Endothelial cell (in vitro differentiated cells): Measurements from ENCODE around the gene GSTK1. TPM values are rescaled to one million over a fixed set of nuclear protein-coding genes. Genes with fewer than 3 reads are reported as not detected.
"Not testable (repeated sequence)": the region's sequence is repeated elsewhere in the genome, so short reads cannot be mapped to it uniquely, and the experiment has no call there.

ENCODE experiments used
- DNase-seq: peaks from one replicate; pipeline ENCODE4 v3.0.0; 2021; ENCODE audit warnings: low spot score
- H3K27ac Mint-ChIP-seq: one replicate; pipeline ENCODE4 v1.8.0; 2021; ENCODE audit warnings: mixed read lengths, inconsistent platforms; ENCODE audit not compliant: unreplicated experiment
- H3K27me3 Mint-ChIP-seq: one replicate; pipeline ENCODE4 v1.8.0; 2021; ENCODE audit warnings: mild to moderate bottlenecking, moderate library complexity, mixed read lengths, inconsistent platforms; ENCODE audit not compliant: unreplicated experiment
- H3K36me3 Mint-ChIP-seq: one replicate; pipeline ENCODE4 v1.8.0; 2021; ENCODE audit warnings: mild to moderate bottlenecking, low read depth, mixed read lengths, inconsistent platforms; ENCODE audit not compliant: unreplicated experiment
- H3K4me1 Mint-ChIP-seq: one replicate; pipeline ENCODE4 v1.8.0; 2021; ENCODE audit warnings: mild to moderate bottlenecking, mixed read lengths, inconsistent platforms; ENCODE audit not compliant: unreplicated experiment
- H3K4me3 Mint-ChIP-seq: one replicate; pipeline ENCODE4 v1.8.0; 2021; ENCODE audit warnings: mild to moderate bottlenecking, mixed read lengths, inconsistent platforms; ENCODE audit not compliant: unreplicated experiment
- H3K9me3 Mint-ChIP-seq: one replicate; pipeline ENCODE4 v1.8.0; 2021; ENCODE audit warnings: mixed read lengths, inconsistent platforms; ENCODE audit not compliant: unreplicated experiment
- long read RNA-seq: library from polyadenylated mRNA; unstranded; transcript quantifications from one replicate; pipeline ENCODE4 v2.0.0, GENCODE V29; 2020; ENCODE audit not compliant: unreplicated experiment
- total RNA-seq: library from RNA; stranded (reverse); fragmentation: NEBNext Ultra II Directional; extraction: Animal tissue kit (Norgen Biotek cat#: 25700); gene quantifications from one replicate; pipeline ENCODE4 v1.2.1, GENCODE V29; 2021; ENCODE audit not compliant: unreplicated experiment
- TF ChIP-seq, protein P1 (sequence below): fragments of 200-600 bp; sonication (generic); IDR thresholded peaks from one replicate; pipeline ENCODE4 v1.5.0; 2021; ENCODE audit warnings: antibody characterized with exemption; ENCODE audit not compliant: unreplicated experiment

The GSTK1 gene
- 80.0 TPM for total RNA-seq
- long read RNA-seq, transcript GSTK1-201 (8 exons, 1,044 nt), result major isoform, 48 of 80 reads
- long read RNA-seq, transcript GSTK1-207 (7 exons, 1,185 nt), result minor isoform, 20 of 80 reads
- long read RNA-seq, partial matches to known transcripts, result 4 of 80 reads
- long read RNA-seq, other reads (novel, unspliced or antisense), result 8 of 80 reads

DNA sequence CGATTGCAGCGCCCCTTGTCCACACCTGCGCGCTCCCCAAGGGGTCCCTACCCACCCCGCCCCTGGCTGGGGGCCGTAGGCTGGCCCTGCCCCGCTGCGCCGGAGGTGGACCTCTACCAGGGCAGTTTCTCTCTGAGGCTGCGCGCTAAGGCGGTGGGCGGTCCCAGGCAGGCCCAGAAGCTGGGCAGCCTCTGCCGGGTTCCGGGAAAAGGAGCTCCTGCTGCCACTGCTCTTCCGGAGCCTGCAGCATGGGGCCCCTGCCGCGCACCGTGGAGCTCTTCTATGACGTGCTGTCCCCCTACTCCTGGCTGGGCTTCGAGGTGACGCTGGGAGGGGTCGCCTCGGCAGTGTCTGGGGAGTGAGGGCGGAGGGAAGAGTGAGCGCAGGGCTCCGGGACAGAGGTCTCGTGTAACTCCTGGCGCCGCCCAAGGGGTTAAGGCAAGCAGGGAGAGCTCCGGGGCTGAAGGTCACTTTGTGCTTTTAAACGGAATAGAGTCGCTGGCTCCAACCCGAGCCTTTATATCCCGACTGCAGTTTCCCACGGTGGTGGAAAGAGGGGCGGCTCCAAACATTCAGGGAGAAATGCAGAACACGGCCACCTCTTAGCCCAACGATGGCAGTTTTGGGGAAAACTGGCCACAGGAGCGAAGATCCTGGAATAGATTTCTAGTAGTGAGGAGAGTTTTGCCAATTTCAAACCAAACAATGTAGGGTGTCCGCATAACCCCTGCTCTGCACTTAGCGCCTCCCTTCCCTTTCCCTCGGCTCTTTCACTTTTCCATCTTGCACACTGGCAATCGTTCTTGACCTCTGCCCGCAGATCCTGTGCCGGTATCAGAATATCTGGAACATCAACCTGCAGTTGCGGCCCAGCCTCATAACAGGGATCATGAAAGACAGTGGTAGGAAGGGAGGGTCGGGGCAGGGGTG is at the start of gene GSTK1:
GSTK1 (plus strand) TSS at position 176 of the 930 bp plus-strand sequence; CDS start at position 249, 73 bp downstream.
- H3K27ac Mint-ChIP-seq, result no peak within 1 kb of the TSS
- H3K9me3 Mint-ChIP-seq, result no peaks in the 10 kb centered on the region
- DNase-seq, result peak; percentile 67

DNA sequence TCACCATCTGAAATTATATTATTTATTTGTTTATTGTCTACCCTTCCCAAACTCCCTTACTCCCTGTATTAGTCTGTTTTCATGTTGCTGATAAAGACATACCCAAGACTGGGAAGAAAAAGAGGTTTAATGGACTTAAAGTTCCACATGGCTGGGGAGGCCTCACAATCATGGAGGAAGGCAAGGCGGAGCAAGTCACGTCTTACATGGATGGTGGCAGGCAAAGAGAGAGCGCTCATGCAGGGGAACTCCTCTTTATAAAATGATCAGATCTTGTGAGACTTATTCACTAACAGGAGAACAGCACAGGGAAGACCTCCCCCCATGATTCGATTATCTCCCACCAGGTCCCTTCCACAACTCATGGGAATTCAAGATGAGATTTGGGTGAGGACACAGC is 49.8 kb upstream of the GSTK1 start:
- DNase-seq, H3K27me3 Mint-ChIP-seq, H3K4me3 Mint-ChIP-seq, H3K27ac Mint-ChIP-seq, H3K4me1 Mint-ChIP-seq, H3K9me3 Mint-ChIP-seq, H3K36me3 Mint-ChIP-seq: not testable (repeated sequence)

More for the DNA sequence above, at the start of gene GSTK1:
- peaks cover 2% of the 10 kb centered on the region for H3K27me3 Mint-ChIP-seq
- peak within 1 kb of the TSS; percentile 90 for H3K4me3 Mint-ChIP-seq
- TF ChIP-seq, protein P1, sequence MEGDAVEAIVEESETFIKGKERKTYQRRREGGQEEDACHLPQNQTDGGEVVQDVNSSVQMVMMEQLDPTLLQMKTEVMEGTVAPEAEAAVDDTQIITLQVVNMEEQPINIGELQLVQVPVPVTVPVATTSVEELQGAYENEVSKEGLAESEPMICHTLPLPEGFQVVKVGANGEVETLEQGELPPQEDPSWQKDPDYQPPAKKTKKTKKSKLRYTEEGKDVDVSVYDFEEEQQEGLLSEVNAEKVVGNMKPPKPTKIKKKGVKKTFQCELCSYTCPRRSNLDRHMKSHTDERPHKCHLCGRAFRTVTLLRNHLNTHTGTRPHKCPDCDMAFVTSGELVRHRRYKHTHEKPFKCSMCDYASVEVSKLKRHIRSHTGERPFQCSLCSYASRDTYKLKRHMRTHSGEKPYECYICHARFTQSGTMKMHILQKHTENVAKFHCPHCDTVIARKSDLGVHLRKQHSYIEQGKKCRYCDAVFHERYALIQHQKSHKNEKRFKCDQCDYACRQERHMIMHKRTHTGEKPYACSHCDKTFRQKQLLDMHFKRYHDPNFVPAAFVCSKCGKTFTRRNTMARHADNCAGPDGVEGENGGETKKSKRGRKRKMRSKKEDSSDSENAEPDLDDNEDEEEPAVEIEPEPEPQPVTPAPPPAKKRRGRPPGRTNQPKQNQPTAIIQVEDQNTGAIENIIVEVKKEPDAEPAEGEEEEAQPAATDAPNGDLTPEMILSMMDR, result no peak
- H3K4me1 Mint-ChIP-seq, result peaks cover 13% of the 10 kb centered on the region
- H3K36me3 Mint-ChIP-seq, result peaks cover 10% of the 10 kb centered on the region

DNA sequence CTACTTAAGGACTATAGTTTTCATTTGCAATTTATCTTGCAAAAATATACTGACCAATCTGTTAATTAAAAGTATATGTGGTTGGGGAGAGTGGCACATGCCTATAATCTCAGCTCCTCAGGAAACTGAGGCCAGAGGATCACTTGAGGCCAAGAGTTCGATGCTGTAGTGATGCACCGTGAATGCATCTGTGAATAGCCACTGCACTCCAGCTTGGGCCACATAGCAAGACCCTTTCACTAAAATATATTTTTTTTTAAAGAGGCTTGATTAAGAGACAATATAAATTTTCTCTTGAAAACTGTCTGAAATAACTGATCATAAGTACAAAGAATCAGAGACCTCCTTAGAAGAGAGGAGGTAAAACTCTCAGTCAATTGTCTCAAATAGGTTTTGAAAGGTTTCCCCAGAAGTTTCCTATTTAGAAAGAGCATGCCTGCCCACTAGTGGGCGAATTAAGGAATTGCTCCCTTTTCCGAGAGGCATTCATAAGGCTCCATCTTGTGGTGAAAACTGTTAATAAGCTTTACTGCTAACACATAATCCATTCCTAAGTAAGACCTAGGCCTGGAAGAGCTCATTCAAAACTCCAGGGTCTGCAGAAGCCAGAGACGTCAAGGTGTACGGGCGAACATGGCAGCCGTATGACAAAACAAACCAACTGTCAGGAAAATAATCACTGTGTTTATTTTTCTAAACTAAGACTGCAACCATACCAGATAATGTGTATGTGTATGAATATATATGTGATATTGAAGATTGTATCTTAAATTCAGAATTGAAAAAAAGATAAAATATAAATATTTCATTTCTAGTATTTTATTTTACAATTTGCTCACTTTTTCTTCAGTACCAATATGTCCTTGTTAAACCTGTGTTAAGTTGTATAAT is 48.2 kb upstream of the GSTK1 start:
- Mint-ChIP-seq H3K9me3 (no peaks in the 10 kb centered on the region), H3K4me1 (no peaks in the 10 kb centered on the region), H3K27ac (no peak overlapping the region), H3K4me3 (no peak overlapping the region), H3K27me3 (no peaks in the 10 kb centered on the region), H3K36me3 (no peaks in the 10 kb centered on the region)
- TF ChIP-seq, protein P1, result peak; percentile 100
- DNase-seq, result peak; percentile 63

DNA sequence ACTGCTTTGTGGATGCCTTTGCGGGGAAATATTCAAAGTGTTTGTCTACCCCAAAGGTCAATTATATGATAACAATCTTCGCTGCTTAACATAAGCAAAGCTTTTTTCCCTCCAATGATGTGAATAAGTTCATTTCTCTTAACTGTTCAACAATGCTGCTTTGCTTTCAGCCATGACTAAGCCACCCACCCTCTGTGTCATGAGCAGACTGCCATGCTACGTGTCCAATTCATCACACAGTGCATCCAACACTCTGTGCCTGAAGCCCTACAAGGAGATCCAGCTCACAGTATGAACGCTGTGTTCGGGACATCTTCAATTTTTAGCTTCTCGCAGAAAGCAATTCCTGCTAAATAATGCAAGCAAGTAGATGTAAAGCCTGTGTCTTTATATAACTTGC is 47.1 kb upstream of the GSTK1 start:
- Mint-ChIP-seq H3K27me3 (no peaks in the 10 kb centered on the region), H3K27ac (no peak overlapping the region), H3K4me1 (no peaks in the 10 kb centered on the region), H3K9me3 (no peaks in the 10 kb centered on the region), H3K36me3 (no peaks in the 10 kb centered on the region), H3K4me3 (no peak overlapping the region)
- TF ChIP-seq, protein P1, result no peak
- no peak for DNase-seq

DNA sequence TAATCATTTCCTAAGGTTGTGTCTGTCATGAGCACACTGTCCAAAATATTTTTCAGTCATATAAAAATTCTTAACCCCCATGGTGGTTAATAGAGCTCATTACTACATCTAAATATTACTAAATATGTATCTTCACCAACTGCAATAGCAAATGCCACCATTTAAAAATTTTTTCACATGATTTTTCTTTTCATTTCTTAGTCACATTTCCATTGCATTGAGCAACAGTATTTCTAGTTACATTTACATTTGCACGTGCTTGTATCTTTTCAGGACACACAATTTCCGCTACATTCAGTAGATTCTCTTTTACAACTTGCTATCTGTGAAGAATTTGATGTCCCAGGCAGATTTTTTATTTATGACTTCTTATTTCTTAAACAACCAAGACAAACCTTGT is 46.6 kb upstream of the GSTK1 start:
- H3K27me3 Mint-ChIP-seq, result no peaks in the 10 kb centered on the region
- DNase-seq, result no peak
- TF ChIP-seq, protein P1, result no peak

More for the DNA sequence above, 46.6 kb upstream of the GSTK1 start:
- no peak overlapping the region for H3K4me3 Mint-ChIP-seq
- no peaks in the 10 kb centered on the region for H3K4me1 Mint-ChIP-seq
- H3K9me3 Mint-ChIP-seq, result no peaks in the 10 kb centered on the region
- no peak overlapping the region for H3K27ac Mint-ChIP-seq
- H3K36me3 Mint-ChIP-seq, result no peaks in the 10 kb centered on the region
